T-helper 1 cell treated with Interleukin-12 subunit alpha and Interleukin-12 subunit beta and Interleukin-4 antibody, amounts not matched to agents 30 ng/mL and 1 ng/mL, for 36 hours (primary cell): ENCODE measurements around the gene AMIGO2. TPM values are rescaled to one million over a fixed set of nuclear protein-coding genes. Genes with fewer than 3 reads are reported as not detected.

Source experiments
- intact Hi-C: fragments of 100-400 bp; cut with micrococcal nuclease; formaldehyde crosslinking; loops from one replicate; pipeline ENCODE4 v1.15.1; 2024
- total RNA-seq: library from RNA; stranded (reverse); gene quantifications from 2 replicates; pipeline ENCODE4 v1.2.3, GENCODE V29; 2022

Gene AMIGO2
- total RNA-seq, 1 donor from 2014 or later, result 6.4 TPM

DNA sequence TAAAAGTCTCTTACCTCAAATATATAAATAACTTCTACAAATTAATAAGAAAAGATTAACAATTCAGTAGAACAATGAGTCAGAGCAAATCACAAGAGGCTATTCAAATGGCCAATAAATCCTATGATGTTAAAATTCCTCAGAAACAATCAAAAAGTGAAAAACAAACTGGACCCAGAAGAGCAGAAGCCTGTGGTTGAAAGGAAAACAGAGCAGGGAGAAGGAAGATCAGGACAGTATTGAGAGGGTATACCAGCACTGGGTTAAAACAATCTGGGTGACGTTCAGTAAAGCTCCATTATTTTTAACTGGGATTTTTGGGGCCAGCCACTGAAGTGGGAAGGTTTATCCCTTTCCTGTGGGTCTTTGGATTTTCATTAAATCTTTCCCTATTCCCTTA, 40.0 kb downstream of the AMIGO2 start:
- intact Hi-C loops, result no loop called here

GRCh38 chr12:47039079-47039478, 40.7 kb downstream of the AMIGO2 start:
- intact Hi-C loops, result no loop called here

GRCh38 chr12:47038270-47038748, 41.5 kb downstream of the AMIGO2 start:
- intact Hi-C loops, result no loop called here

- intact Hi-C loops, result no loop called here
Measured at GRCh38 chr12:47035484-47035883, 44.3 kb downstream of the AMIGO2 start.

GRCh38 chr12:47034661-47035060, 45.1 kb downstream of the AMIGO2 start:
- intact Hi-C loops, result no loop called here

- intact Hi-C loops, result no loop called here
Measured at GRCh38 chr12:47033789-47034555, 45.8 kb downstream of the AMIGO2 start.

- intact Hi-C loops, result no loop called here
Measured at GRCh38 chr12:47033081-47033480, 46.7 kb downstream of the AMIGO2 start.

DNA sequence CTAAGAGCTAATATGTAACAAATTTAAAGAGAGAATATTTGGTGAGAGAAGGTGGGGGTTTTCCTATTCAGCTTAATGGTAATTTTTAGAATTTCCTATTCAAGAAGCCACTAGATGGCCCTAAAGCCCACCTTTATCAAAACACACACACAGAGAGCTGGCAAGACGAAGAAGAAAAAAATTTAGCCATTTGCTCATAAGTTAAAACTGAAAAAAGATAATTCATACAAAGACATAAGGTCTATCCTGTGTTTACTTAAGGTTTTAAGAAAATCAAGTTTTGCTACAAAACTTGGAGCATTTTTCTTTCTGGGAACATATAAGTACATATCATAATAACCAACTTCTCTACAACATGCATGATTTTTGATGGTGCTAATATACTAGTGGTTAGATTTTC, 47.1 kb downstream of the AMIGO2 start:
- intact Hi-C loops, result loop anchor here (1.0 kb wide), 7 partner anchors 162 to 654 kb away; no protein-coding TSS in a partner anchor

DNA sequence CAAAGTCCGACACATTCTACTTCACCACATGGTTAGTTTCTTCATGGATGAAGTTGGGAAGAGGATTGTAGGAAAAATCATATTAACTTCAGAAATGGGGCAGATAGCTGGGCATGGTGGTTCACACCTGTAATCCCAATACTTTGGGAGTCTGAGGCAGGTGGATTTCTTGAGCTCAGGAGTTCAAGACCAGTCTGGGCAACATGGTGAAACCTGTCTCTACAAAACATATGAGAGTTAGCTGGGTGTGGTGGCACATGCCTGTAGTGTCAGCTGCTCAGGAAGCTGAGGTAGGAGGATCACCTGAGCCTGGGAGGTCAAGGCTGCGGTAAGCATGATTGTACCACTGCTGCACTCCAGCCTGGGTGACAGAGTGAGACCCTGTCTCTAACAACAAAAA, 49.9 kb downstream of the AMIGO2 start:
- intact Hi-C loops, result no loop called here

DNA sequence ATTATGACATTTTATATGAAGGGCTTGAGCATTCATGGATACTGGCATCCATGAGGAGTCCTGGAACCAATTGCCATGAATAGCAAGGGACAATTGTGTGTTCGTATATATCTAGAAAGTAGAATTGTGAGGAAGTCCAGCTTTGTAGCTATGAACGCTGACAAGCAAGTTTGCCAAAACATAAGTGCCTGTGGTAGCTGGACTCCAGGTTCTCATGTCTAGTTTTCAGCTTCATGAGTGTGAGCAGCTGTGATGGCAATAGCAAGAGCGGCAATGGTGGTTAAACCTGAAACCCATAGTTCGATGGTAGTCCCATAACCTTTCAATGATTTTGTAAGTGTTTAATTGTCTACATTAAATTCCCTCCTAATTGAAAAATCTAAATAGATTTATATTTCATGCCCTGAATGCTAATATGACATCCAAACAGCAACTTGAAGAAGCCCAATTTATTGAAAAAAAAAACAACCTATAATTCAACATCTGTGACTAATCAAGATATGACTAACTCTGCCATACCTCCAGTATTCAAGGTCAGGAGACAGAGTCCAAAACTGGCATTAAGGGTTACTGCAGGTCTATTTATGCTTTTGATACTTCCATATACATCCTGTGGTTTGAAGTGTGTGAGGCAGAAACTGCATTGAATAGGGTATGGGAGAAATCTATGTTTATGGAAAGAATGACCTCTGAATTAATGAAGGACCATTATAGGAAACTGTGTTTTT, 50.6 kb downstream of the AMIGO2 start:
- intact Hi-C loops, result no loop called here

DNA sequence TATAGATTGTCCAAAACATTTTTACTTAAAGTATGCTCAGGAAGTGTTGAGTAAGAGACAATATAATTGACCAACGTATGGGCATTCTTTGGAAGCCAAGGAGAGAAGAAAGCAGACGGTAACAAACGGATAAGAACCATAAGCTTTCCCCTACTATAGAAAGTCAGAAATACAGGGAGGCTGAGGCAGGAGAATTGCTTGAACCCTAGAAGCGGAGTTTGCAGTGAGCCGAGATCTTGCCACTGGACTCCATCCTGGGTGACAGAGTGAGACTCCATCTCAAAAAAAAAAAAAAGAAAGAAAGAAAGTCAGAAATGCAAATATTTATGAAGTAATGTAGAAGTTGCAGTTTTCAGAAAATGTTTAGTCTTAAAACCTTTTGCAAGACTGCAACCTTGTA, 51.6 kb downstream of the AMIGO2 start:
- intact Hi-C loops, result no loop called here

Other genes starting within 250 kb of the AMIGO2 start
- gene PCED1B, start 338 bp downstream of the AMIGO2 start, total RNA-seq, result 55.1 and 55.9 TPM in 2 replicates